HK-2 (cell line): ENCODE data around the gene MAP4K1.
A peak's percentile ranks its signal among the peaks of the same experiment; 100 is the strongest.

ENCODE experiments used
- DNase-seq: peaks from one replicate; pipeline ENCODE4 v3.0.0-alpha.2; 2018; ENCODE audit not compliant: unreplicated experiment

Gene MAP4K1

DNA sequence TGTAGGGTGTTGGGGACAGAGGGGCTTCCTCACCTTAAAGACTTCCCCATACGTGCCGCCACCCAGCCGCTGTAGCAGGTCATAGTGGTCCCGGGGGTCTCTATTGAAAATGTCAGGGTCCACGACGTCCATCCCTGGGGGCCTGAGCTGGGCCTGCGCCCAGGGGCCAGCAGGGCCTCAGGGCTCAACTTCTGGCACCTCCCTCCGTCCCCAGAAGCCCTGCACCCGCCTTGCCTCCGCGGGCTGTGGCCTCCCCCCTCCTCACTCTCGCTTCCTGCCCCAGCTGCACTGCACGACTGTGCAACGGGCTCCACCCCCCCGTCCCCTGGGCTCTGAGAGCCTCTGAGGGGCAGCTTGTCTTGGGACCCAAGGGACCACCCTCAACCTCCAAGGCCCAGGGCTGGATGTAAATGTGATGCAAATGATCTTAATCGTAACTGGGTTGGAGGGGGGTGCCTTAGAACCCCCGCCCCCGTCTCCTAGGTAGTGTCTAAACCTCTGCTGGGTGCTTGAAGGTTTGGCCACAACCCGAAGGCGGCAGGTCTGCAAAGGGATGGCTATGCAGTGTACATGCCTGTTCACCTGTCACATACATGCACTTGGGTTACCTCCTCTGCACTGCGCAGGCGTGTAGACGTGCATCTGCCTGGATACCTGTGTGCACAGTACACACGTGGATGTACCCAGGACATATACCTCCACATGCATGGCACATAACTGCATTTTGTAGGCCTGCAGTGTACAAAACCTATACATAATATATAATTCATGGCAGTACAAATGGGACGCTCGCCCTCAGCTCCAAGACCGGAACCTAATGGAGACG is at the start of gene MAP4K1:
TSS of gene MAP4K1 (minus strand) at position 190 of the 826 bp plus-strand sequence. CDS start at position 132, 58 bp downstream.
- no peak for DNase-seq

GRCh38 chr19:38666663-38667511 is 49.1 kb upstream of the MAP4K1 start:
- peak; percentile 71 for DNase-seq

DNA sequence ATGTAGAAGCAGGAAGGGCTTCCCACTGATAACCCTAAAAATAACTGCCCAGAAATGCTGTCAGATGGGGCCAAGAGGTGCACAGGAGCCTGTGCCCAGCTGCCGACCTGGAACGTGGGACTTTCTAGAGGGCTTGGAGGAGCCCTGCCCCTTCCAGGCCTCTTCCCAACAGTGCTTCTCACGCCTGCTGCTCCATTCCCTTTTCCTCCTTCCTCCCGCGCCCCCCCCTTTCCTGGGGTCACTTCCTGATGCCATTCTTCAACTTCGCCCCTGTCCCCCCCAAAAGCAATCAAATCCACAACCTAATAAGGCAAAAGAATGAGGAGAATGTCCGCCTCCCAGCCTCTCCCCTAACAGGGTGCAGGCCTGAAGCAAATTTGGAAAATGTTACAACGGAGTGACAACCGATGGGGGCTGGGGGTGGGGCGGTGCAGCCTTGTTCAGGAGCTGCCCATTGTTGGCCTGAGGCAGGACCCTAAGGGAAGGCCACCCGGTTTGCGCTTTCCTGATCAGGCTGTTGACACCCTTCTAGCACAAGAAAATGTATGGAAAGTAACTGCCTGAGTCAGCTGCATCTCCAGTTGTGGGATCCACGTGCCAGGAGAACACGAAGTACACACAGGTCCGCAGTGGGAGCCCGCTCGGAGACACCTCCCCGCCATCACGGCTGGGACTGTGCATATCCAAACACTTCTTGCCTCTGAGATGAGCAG is 48.4 kb upstream of the MAP4K1 start:
- no peak for DNase-seq

GRCh38 chr19:38665219-38665931 is 47.6 kb upstream of the MAP4K1 start:
- DNase-seq: no peak

DNA sequence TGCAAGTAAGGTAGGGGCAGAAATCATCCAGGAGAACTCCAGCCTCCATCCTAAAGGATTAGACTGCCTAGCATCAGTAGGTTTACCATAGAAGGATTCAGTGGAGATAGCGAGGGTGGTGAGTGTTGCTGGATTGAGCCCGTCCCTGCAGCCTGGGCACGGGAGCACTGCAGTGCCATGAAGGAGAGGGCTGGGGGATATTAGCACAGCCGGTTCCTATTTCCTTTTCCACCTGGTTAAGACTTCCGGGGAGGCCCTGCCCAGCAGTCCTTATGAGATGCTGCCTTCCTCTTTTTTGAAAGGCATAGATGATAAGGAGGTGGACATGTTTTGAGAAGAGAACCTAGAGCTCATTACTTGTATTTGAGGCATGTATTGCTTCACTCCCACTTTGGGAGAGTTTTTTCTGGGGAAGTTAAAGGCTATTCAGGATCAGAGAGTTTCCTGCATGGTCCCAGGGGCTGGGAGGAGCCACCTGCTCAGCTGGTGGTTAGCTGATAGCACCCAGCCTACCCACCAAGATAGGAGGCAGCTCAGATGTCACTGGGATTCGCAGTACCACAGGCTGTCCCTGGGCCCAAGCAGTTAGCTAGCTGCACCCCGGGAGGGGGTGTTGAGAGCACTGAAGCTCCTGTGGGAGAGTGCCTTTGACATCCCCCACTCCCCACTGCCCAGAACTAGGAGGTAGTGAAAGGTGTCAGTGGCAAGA is 46.9 kb upstream of the MAP4K1 start:
- no peak for DNase-seq

GRCh38 chr19:38663957-38664502 is 46.3 kb upstream of the MAP4K1 start:
- no peak for DNase-seq

DNA sequence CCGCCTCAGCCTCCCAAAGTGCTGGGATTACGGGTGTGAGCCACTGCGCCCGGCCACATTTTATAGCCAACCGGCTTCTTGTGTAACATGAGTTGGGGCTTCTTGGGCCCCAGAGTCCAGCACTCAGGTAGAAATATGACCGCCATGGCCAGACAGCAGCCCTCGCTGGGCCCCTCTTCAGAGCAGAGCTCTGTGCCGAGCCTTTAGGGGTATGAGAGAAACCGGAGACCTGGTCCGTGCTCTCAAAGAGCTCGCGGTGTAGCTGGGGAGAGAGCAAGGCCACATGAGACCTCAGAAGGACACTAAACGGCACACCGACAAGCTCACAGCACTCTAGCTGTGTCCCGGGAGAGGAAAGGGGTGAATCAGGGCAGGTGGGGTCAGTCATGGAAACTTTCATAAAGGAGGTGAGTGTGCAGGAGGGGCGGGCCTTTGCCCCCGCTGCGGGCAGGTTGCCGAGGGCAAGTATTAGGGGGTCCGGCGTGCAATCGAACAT is 45.5 kb upstream of the MAP4K1 start:
- DNase-seq: no peak

GRCh38 chr19:38662537-38663155 is 44.9 kb upstream of the MAP4K1 start:
- no peak for DNase-seq

DNA sequence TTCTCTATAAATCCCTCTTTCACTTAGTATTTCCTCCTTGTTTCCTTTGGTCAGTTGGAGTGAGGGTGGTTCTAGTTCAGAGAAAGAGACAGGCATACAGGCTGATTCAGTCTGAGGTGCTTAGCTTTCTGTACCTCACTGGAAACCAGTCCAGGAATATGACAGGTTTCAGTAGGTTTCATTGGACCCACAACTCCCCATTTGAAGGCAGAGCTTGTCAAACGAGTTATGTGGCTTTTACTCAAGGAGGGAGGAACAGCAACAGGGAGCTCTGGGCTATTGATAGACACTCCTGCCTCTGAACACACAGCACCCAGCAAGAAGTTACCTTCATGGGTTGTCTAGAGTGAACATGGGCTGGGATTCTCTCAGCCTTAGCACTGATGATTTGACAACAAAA is 44.2 kb upstream of the MAP4K1 start:
- no peak for DNase-seq

- no peak for DNase-seq
Observed at GRCh38 chr19:38661136-38661535, 43.4 kb upstream of the MAP4K1 start.

GRCh38 chr19:38660724-38661123 is 43.0 kb upstream of the MAP4K1 start:
- DNase-seq: no peak

DNA sequence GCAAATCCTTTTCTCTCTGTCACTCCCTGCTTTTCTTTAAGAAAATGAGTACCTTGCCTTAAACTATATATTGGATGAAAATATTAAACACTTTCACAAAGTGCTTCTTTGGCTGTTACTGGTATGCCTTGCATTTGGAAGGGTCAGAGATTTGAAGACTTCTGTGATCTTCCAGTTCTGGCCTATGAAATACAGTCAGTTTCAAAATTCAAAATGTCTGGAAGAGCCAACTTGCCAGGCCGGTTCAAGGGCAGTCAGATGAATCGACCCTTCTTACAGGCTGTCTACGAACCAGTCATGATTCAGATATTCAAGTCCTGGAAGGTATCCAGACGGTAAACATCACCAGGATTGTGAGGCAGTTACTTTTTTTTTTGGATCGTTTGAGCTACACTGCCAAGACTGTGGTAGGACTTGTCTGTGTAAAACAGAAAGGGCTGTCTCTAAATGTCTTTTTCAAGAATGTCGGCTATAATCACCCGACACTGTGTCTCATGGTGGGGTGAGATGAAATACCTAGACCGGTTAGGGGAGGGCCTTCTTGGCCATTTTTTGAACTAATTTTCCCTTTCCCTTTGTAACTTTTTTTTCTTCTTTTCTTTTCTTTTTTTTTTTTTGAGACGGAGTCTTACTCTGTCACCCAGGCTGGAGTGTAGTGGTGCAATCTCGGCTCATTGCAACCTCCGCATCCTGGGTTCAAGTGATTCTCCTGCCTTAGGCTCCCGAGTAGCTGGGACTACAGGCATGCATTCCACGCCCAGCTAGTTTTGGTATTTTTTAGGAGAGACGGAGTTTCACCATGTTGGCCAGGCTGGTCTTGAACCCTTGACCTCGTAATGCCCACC is 40.9 kb upstream of the MAP4K1 start:
- DNase-seq: peak; percentile 65

- DNase-seq: peak; percentile 59
Observed at GRCh38 chr19:38657633-38658222, 40.0 kb upstream of the MAP4K1 start.

DNA sequence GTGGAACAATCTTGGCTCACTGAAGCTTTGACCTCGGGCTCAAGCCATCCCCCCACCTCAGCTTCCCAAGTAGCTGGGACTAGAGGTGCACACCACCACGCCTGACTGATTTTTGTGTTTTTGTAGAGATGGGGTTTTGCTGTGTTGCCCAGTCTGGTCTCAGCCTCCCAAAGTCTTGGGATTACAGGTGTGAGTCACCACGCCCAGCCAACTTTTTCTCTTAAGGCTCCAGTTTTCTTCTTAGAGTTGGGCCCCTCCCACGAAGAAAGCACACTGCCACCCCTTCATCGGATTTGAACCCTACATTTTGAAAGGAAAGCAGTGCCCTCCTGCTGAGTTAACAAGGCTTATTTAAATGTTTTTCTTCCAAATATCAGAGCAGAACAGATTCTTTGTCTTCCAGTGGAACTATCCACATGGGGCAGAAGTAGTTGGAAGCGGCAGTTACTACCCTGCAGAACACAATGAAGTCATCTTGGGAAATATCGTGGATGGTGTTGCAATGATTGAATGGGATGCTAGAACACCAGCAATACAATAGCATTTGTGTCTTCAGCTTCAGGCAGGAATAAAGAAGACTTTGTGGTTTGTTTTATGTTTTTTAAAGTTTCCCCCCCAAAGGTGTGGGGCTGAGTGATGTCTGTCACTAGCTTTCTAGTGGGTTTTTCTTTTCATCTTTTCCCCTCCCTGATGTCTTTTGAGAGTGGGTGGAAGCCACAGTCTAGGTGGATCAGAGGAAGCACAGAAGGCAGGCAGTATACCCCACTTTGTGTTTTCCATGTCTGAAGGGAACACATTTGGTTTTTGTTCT is 38.6 kb upstream of the MAP4K1 start:
- DNase-seq: no peak

DNA sequence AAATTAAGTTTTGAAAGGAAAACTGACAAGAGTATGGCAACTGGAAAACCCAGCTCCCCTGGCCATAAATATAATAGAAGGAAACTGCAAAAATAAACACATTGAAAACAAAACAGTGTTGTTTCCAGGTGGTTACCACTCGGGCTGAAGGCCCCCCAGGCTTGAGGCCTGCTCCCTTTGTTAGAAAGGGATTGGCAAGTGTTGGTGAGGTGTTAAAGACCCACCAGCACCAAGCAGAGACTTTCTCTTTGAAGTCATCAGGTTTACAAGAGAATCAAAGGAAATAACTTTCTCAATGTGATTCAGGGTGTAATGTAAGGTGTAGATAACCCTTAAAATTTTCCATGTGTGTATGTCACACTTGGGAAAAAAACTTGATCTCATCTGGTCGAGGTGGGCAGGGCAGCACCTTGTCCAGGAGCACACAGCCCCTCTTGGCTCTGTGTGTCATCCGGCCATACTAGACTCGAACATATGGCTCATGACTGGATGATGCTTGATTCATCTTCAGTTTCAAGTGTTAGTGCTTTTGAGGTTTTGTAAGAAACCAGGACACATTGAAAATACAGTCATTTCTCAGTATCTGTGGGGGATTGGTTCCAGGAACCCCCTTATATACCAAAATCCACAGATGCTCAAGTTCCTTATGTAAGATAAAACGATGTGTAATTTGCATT is 37.5 kb upstream of the MAP4K1 start:
- no peak for DNase-seq

DNA sequence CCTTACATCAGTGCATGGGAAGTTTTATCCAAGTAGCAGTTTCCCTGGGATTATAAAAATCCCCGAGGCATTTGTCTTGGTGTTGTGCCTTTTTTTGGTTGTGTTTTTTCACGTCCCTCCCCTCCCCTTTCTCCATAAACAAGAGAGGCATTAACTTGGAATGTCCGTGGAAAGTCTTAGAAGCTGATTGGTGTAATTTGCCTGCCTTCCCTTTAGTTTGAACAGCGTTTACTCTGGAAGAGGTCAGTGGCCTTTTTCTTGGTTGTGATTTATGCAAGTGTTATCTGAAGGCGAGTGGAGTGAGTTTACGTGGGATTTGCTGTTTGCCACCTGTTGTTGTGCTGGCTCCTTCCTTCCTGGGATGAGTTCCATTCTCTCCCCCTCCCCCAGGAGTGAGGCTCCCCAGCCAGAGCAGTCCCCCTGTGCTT is 36.9 kb upstream of the MAP4K1 start:
- no peak for DNase-seq

DNA sequence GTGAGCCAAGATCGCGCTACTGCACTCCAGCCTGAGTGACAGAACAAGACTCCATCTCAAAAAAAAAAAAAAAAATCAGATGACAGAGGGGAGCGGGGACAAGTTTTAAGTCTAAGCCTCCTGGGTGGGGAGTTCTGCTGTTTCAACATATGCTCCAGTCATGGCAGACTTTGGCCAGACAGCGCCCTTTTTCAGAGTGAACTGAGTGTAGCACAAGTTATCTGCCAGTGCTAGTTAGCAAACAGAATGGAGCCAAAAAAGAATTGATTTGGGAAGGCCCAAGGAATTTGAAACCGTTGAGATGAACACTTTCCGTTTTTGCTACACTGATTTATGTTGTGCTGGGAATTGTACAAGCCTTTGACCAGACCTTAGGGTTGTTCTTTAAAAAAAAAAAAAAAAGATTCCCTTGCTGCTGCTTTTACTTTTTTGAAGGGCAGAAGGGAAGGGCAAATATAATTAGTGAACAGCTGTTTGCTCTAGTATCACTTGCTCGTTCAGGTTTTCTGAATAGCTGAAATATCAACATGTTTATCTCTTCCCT is 35.3 kb upstream of the MAP4K1 start:
- DNase-seq: no peak
